H1 (cell line): ENCODE results near the gene OGDH.

Source experiments
- BRCA1 ChIP-seq: IDR thresholded peaks from 2 replicates; pipeline ENCODE4 v1.6.1; 2012; ENCODE audit warnings: low read depth, low read length, improper control_type of control experiment
- CBX8 ChIP-seq: fragments of 300-800, 300-1000 bp; sonication (generic); IDR thresholded peaks from 2 replicates; pipeline ENCODE4 v1.7.1; 2016; ENCODE audit warnings: low read depth, low read length, borderline replicate concordance
- CEBPB ChIP-seq: IDR thresholded peaks from 2 replicates; pipeline ENCODE4 v1.6.1; 2012; ENCODE audit warnings: low read depth, low read length
- NRF1 ChIP-seq: IDR thresholded peaks from 2 replicates; pipeline ENCODE4 v1.6.1; 2011; ENCODE audit warnings: mild to moderate bottlenecking, low read depth, low read length, improper control_type of control experiment
- POLR2AphosphoS5 ChIP-seq: IDR thresholded peaks from 2 replicates; pipeline ENCODE4 v1.6.1; 2011; ENCODE audit warnings: low read depth, low read length
- RAD21 ChIP-seq, 2 experiments: IDR thresholded peaks in 1 of 2; conservative IDR thresholded peaks in 1 of 2; 2 replicates each; pipeline ENCODE4 v1.6.1; 2011; ENCODE audit warnings: low read depth in 2 of 2, low read length in 2 of 2, improper control_type of control experiment in 1 of 2, inconsistent platforms in 1 of 2, mild to moderate bottlenecking in 1 of 2, moderate library complexity in 1 of 2
- RNF2 ChIP-seq: fragments of 200-900, 300-1000 bp; sonication (generic); IDR thresholded peaks from 2 replicates; pipeline ENCODE4 v1.7.1; 2016; ENCODE audit warnings: borderline replicate concordance, low read depth, mild to moderate bottlenecking, antibody characterized with exemption, low read length; ENCODE audit not compliant: poor library complexity, severe bottlenecking; ENCODE audit errors: missing control alignments
- SAP30 ChIP-seq: fragments of 300-600 bp; sonication (generic); IDR thresholded peaks from 2 replicates; pipeline ENCODE4 v1.7.1; 2012; ENCODE audit warnings: low read length, moderate library complexity, mild to moderate bottlenecking, inconsistent platforms; ENCODE audit not compliant: insufficient read depth, insufficient replicate concordance
- TF ChIP-seq, protein P1 (sequence below), 3 experiments: IDR thresholded peaks; 1 replicate in 2 of 3; 2 replicates in 1 of 3; pipeline versions ENCODE4 v1.5.1 to v1.6.1; 2011; ENCODE audit warnings: low read length in 3 of 3, mild to moderate bottlenecking in 3 of 3, inconsistent platforms in 2 of 3, low read depth in 1 of 3, moderate library complexity in 1 of 3; ENCODE audit not compliant: insufficient read depth in 1 of 3; ENCODE audit errors: control extremely low read depth in 1 of 3

DNA sequence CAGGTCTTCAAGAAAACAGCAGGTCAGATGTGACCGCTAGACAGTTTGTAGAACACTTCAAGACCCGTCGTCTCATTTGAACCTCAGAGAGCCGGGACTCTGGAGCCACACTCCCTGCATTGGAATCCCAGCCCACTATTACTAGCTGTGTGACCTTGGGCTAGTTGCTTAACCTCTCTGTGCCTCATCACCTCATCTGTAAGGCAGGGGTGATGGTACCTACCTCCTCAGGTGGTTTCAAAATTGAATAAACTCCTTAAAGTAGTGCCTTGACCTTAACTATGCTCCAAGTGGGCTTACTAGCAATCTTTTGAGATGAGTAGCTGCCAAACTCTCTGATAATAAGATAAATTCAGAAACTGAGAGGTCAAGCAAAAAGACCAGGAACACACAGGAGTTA lies 43.8 kb downstream of the OGDH start:
- no peak for TF ChIP-seq CBX8
- TF ChIP-seq, protein P1, sequence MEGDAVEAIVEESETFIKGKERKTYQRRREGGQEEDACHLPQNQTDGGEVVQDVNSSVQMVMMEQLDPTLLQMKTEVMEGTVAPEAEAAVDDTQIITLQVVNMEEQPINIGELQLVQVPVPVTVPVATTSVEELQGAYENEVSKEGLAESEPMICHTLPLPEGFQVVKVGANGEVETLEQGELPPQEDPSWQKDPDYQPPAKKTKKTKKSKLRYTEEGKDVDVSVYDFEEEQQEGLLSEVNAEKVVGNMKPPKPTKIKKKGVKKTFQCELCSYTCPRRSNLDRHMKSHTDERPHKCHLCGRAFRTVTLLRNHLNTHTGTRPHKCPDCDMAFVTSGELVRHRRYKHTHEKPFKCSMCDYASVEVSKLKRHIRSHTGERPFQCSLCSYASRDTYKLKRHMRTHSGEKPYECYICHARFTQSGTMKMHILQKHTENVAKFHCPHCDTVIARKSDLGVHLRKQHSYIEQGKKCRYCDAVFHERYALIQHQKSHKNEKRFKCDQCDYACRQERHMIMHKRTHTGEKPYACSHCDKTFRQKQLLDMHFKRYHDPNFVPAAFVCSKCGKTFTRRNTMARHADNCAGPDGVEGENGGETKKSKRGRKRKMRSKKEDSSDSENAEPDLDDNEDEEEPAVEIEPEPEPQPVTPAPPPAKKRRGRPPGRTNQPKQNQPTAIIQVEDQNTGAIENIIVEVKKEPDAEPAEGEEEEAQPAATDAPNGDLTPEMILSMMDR (IDR thresholded peaks at IDR 0.05; ENCODE audit: control extremely low read depth in 1 of 3, insufficient read depth in 1 of 3, low read depth in 1 of 3, low read length in 3 of 3), result no peak
- TF ChIP-seq CEBPB, result no peak
- TF ChIP-seq RNF2, result no peak
- no peak for TF ChIP-seq NRF1
- TF ChIP-seq RAD21 (IDR thresholded peaks at IDR 0.05 in 1 of 2, conservative IDR thresholded peaks at IDR 0.05 in 1 of 2; ENCODE audit: low read depth in 2 of 2, low read length in 2 of 2), result no peak
- no peak for TF ChIP-seq SAP30
- TF ChIP-seq POLR2AphosphoS5, result no peak
- TF ChIP-seq BRCA1, result no peak
